Stimulated activated naive CD4-positive, alpha-beta T cell (primary cell): ENCODE results near the gene DHRS7B.
"Not testable (repeated sequence)": the region's sequence is repeated elsewhere in the genome, so short reads cannot be mapped to it uniquely, and the experiment has no call there.

Experiments
- DNase-seq, 6 experiments: peaks; one replicate each; lab custom pipeline; 2025; lab: John Stamatoyannopoulos, UW

The DHRS7B gene

GRCh38 chr17:21126645-21127508, at the start of gene DHRS7B:
Gene DHRS7B (plus strand): TSS chr17:21126964. CDS start chr17:21126972, 8 bp downstream.
- peak; percentile 89 to 96 (median 94) for DNase-seq

- DNase-seq = no peak
Measured at GRCh38 chr17:21077281-21077680, 49.5 kb upstream of the DHRS7B start.

GRCh38 chr17:21078016-21078780, 48.6 kb upstream of the DHRS7B start:
- DNase-seq = no peak

GRCh38 chr17:21079196-21079595, 47.6 kb upstream of the DHRS7B start:
- DNase-seq = no peak

- no peak for DNase-seq
Measured at GRCh38 chr17:21082001-21082436, 44.7 kb upstream of the DHRS7B start.

GRCh38 chr17:21085280-21085679, 41.5 kb upstream of the DHRS7B start:
- not testable (repeated sequence) for DNase-seq

- DNase-seq = no peak
Measured at GRCh38 chr17:21085707-21086106, 41.1 kb upstream of the DHRS7B start.

- no peak for DNase-seq
Measured at GRCh38 chr17:21089145-21089544, 37.6 kb upstream of the DHRS7B start.

GRCh38 chr17:21089933-21090901, 36.5 kb upstream of the DHRS7B start:
- no peak for DNase-seq

- no peak for DNase-seq
Measured at GRCh38 chr17:21090902-21091618, 35.7 kb upstream of the DHRS7B start.

GRCh38 chr17:21094298-21094704, 32.5 kb upstream of the DHRS7B start:
- DNase-seq = no peak

GRCh38 chr17:21095735-21096134, 31.0 kb upstream of the DHRS7B start:
- no peak for DNase-seq

GRCh38 chr17:21096874-21097273, 29.9 kb upstream of the DHRS7B start:
- no peak for DNase-seq

- DNase-seq = peak; percentile 48 to 68 (median 54)
Measured at GRCh38 chr17:21098934-21099689, 27.7 kb upstream of the DHRS7B start.

GRCh38 chr17:21100636-21101035, 26.1 kb upstream of the DHRS7B start:
- DNase-seq = no peak

- no peak for DNase-seq
Measured at GRCh38 chr17:21104608-21105007, 22.2 kb upstream of the DHRS7B start.

- no peak for DNase-seq
Measured at GRCh38 chr17:21105064-21105894, 21.5 kb upstream of the DHRS7B start.

GRCh38 chr17:21106316-21106715, 20.4 kb upstream of the DHRS7B start:
- DNase-seq = no peak

- DNase-seq = not testable (repeated sequence)
Measured at GRCh38 chr17:21107067-21107650, 19.6 kb upstream of the DHRS7B start.
